DOHH2 (cell line): Measurements from ENCODE around the gene GTF3C2.

ENCODE experiments used
- H3F3A ChIP-seq: fragments of 200-600 bp; sonication (generic), shearing (Covaris generic); 2 replicates; pipeline ENCODE4 v1.6.0; 2016; ENCODE audit warnings: antibody characterized with exemption, mild to moderate bottlenecking; ENCODE audit not compliant: control insufficient read depth, insufficient read depth
- H3K27ac ChIP-seq: fragments of 200-600 bp; sonication (generic); 2 replicates; pipeline ENCODE4 v1.5.1; 2014; ENCODE audit warnings: low read depth, mild to moderate bottlenecking, low read length, moderate library complexity
- H3K27me3 ChIP-seq: fragments of 200-600 bp; sonication (generic); 2 replicates; pipeline ENCODE4 v1.6.1; 2014; ENCODE audit warnings: mild to moderate bottlenecking, low read length, mixed read lengths; ENCODE audit not compliant: control insufficient read depth
- H3K36me3 ChIP-seq: fragments of 200-600 bp; sonication (generic); 2 replicates; pipeline ENCODE4 v1.6.1; 2014; ENCODE audit warnings: mild to moderate bottlenecking, low read length, moderate library complexity, mixed read lengths; ENCODE audit not compliant: control insufficient read depth
- H3K4me1 ChIP-seq: fragments of 200-600 bp; sonication (generic); 2 replicates; pipeline ENCODE4 v1.6.1; 2014; ENCODE audit warnings: mild to moderate bottlenecking, low read length, mixed read lengths; ENCODE audit not compliant: control insufficient read depth
- H3K4me2 ChIP-seq: fragments of 200-600 bp; sonication (generic); 2 replicates; pipeline ENCODE4 v1.6.0; 2014; ENCODE audit warnings: mild to moderate bottlenecking, low read length, moderate library complexity
- H3K4me3 ChIP-seq: fragments of 200-600 bp; sonication (generic); 2 replicates; pipeline ENCODE4 v1.5.1; 2014; ENCODE audit warnings: mild to moderate bottlenecking, low read length, mixed read lengths
- H3K79me2 ChIP-seq: fragments of 200-600 bp; sonication (generic); 2 replicates; pipeline ENCODE4 v1.6.1; 2014; ENCODE audit warnings: mild to moderate bottlenecking, low read length, mixed read lengths; ENCODE audit not compliant: control insufficient read depth
- H3K9me2 ChIP-seq: fragments of 200-600 bp; sonication (generic); replicated peaks from 2 replicates; pipeline ENCODE4 v1.6.1; 2014; ENCODE audit warnings: mild to moderate bottlenecking, low read length, mixed read lengths; ENCODE audit not compliant: control insufficient read depth
- H3K9me3 ChIP-seq: fragments of 200-600 bp; sonication (generic); 2 replicates; pipeline ENCODE4 v1.6.1; 2014; ENCODE audit warnings: antibody characterized with exemption, low read length, mixed read lengths; ENCODE audit not compliant: control insufficient read depth, insufficient read depth
- H4K20me1 ChIP-seq: fragments of 200-600 bp; sonication (generic); 2 replicates; pipeline ENCODE4 v1.6.0; 2014; ENCODE audit warnings: low read depth, mild to moderate bottlenecking, antibody characterized with exemption, low read length, moderate library complexity; ENCODE audit not compliant: control insufficient read depth, insufficient read depth
- EZH2phosphoT487 ChIP-seq: fragments of 200-600 bp; sonication (generic); IDR thresholded peaks from 2 replicates; pipeline ENCODE4 v1.6.1; 2017; ENCODE audit warnings: borderline replicate concordance, mild to moderate bottlenecking, antibody characterized with exemption, low read length, moderate library complexity, mixed read lengths
- TF ChIP-seq, protein P1 (sequence below): fragments of 200-600 bp; sonication (generic); IDR thresholded peaks from one replicate; pipeline ENCODE4 v1.5.1; 2014; ENCODE audit warnings: antibody characterized with exemption, mild to moderate bottlenecking, low read depth, low read length; ENCODE audit not compliant: poor library complexity, severe bottlenecking

GTF3C2 gene

DNA sequence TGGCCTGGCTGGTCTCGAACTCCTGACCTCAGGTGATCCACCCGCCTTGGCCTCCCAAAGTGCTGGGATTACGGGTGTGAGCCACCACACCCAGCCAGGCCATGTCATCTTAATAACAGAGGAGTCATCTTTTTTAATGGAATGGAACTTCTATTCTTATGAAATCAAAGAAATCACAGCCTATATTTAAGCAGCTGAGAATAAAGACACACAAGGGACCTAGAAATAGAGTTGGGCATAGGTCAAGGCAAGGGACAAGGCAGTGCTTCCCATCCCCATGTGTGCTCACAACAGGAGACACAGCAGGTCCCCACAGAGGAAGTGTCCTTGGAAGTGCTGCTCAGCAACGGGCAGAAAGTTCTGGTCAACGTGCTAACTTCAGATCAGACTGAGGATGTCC is 17.0 kb upstream of the GTF3C2 start:
- H3K27me3 ChIP-seq: no peaks in the 10 kb centered on the region
- H3K9me2 ChIP-seq: no peaks in the 10 kb centered on the region
- TF ChIP-seq, protein P1, sequence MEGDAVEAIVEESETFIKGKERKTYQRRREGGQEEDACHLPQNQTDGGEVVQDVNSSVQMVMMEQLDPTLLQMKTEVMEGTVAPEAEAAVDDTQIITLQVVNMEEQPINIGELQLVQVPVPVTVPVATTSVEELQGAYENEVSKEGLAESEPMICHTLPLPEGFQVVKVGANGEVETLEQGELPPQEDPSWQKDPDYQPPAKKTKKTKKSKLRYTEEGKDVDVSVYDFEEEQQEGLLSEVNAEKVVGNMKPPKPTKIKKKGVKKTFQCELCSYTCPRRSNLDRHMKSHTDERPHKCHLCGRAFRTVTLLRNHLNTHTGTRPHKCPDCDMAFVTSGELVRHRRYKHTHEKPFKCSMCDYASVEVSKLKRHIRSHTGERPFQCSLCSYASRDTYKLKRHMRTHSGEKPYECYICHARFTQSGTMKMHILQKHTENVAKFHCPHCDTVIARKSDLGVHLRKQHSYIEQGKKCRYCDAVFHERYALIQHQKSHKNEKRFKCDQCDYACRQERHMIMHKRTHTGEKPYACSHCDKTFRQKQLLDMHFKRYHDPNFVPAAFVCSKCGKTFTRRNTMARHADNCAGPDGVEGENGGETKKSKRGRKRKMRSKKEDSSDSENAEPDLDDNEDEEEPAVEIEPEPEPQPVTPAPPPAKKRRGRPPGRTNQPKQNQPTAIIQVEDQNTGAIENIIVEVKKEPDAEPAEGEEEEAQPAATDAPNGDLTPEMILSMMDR: no peak
- TF ChIP-seq EZH2phosphoT487: no peak
- no peaks in the 10 kb centered on the region for H3K9me3 ChIP-seq
- no peak overlapping the region for H3K4me2 ChIP-seq
- peaks cover 53% of the 10 kb centered on the region for H3K79me2 ChIP-seq
- peaks cover 4% of the 10 kb centered on the region; the same call in 1 of the 2 replicates for H4K20me1 ChIP-seq
- no peak overlapping the region for H3K4me3 ChIP-seq
- H3F3A ChIP-seq: no peaks in the 10 kb centered on the region
- H3K36me3 ChIP-seq: peaks cover 83% of the 10 kb centered on the region
- H3K4me1 ChIP-seq: peaks cover 25% of the 10 kb centered on the region
- no peak overlapping the region for H3K27ac ChIP-seq

DNA sequence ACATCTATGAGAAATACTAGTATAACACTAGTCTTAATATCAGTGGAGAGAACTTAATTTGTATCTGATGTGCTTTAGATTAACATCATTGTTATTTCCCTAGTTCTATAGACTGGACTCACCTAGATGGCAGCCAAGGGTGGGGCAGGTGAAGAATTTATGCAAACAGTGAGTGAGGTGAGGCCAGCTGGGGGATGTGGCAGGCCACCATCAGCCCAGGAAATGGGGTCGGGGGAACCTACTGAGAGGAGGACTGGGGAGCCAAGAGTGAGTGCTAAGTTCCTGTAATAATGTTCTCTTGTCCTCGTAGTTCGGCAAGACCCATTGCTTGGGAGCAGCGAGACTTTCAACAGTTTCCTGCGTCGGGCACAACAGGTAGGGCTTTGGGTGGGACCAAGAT is 16.4 kb upstream of the GTF3C2 start:
- Histone ChIP-seq H3K4me2 (peak overlapping the region; percentile 97), H4K20me1 (peaks cover 4% of the 10 kb centered on the region; the same call in 1 of the 2 replicates), H3K36me3 (peaks cover 83% of the 10 kb centered on the region), H3F3A (no peaks in the 10 kb centered on the region), H3K27ac (no peak overlapping the region), H3K4me1 (peaks cover 27% of the 10 kb centered on the region), H3K9me3 (no peaks in the 10 kb centered on the region), H3K79me2 (peaks cover 55% of the 10 kb centered on the region), H3K9me2 (no peaks in the 10 kb centered on the region), H3K4me3 (peak overlapping the region; percentile 87; the same call in 1 of the 2 replicates), H3K27me3 (no peaks in the 10 kb centered on the region)
- no peak for TF ChIP-seq EZH2phosphoT487
- TF ChIP-seq, protein P1: no peak

DNA sequence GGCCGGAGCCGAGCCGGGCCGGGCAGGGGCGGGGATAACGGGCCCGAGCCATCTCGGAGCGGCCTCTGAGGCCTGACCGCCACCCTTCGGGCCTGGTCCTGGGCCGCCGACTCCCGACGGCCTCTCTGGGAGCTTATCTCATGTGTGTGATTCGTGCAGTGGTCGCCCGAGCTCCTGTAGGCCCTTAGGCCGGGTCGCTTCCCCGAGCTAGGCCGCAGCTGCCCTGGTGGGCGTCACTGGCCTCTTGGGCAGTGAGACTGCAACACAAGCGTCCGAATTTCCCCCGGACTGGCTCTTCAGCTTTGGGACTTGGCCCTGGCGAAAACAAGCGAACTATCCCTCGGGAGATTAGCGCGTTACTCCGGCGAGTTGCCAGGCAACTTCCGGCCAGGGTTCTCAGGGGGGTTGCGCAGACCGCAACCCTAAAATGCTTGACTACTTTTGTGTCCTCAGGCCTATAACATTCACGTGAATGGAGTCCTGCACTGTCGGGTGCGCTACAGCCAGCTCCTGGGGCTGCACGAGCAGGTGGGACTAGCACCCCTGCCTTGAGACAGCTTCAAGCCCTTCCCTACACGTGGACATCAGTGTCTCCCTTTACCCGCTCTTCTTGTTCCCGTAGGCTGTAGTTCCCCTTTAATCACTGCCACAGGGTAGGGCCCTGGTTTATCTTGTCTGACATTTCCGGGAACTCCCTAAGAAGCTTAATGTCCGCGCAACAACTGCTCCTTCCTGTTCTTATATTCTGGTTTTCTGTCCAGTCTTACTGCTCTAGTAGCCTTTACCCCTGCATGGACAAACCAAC is 14.5 kb upstream of the GTF3C2 start:
- Histone ChIP-seq H3K27ac (peak overlapping the region; percentile 86), H3K27me3 (no peaks in the 10 kb centered on the region), H3K4me2 (peak overlapping the region; percentile 97), H3K79me2 (peaks cover 55% of the 10 kb centered on the region), H3K9me2 (no peaks in the 10 kb centered on the region), H3K4me1 (peaks cover 27% of the 10 kb centered on the region), H3F3A (no peaks in the 10 kb centered on the region), H3K4me3 (peak overlapping the region; percentile 87), H3K9me3 (no peaks in the 10 kb centered on the region), H4K20me1 (peaks cover 4% of the 10 kb centered on the region; the same call in 1 of the 2 replicates), H3K36me3 (peaks cover 81% of the 10 kb centered on the region)
- TF ChIP-seq, protein P1: no peak
- no peak for TF ChIP-seq EZH2phosphoT487
